Measurements from ENCODE around the gene ARMC6. TPM values are rescaled to one million over a fixed set of nuclear protein-coding genes. Genes with fewer than 3 reads are reported as not detected.

Gene ARMC6
- total RNA-seq, 4 donors from 2014 or later = 28.3 to 32.0 (median 28.7) TPM

GRCh38 chr19:19054939-19055440 is 21.6 kb downstream of the ARMC6 start:
- H3K27ac ChIP-seq = no peak overlapping the region
- H3K9me3 ChIP-seq = no peaks in the 10 kb centered on the region
- WGBS, 2 donors = 94 to 97% methylated on average over 7 to 9 of the region's 19 CpGs
- H3K36me3 ChIP-seq = peaks cover 28 to 98% (median 35%) of the 10 kb centered on the region in 3 donors
- H3K4me1 ChIP-seq = no peaks in the 10 kb centered on the region
- TF ChIP-seq CTCF (IDR thresholded peaks at IDR 0.05) (no peak), POLR2A (IDR thresholded peaks at IDR 0.05) (no peak)
- no peaks in the 10 kb centered on the region for H3K27me3 ChIP-seq
- no peak overlapping the region for H3K4me3 ChIP-seq
- no peak for DNase-seq
- intact Hi-C loops (cut with DNase I) = loop anchor here (5.0 kb wide), 1 partner anchor 77 kb away; no protein-coding TSS in a partner anchor

- no peak for DNase-seq
- no peak for TF ChIP-seq CTCF (IDR thresholded peaks at IDR 0.05)
- TF ChIP-seq POLR2A (IDR thresholded peaks at IDR 0.05) = no peak
- Histone ChIP-seq H3K4me3 (no peak overlapping the region), H3K9me3 (no peaks in the 10 kb centered on the region), H3K4me1 (no peaks in the 10 kb centered on the region), H3K36me3 (peaks cover 28 to 91% (median 35%) of the 10 kb centered on the region in 3 donors), H3K27me3 (no peaks in the 10 kb centered on the region), H3K27ac (no peak overlapping the region)
- 87 to 97% methylated on average over 4 to 6 of the region's 13 CpGs for WGBS, 2 donors
- intact Hi-C loops (cut with DNase I) = loop anchor here (5.0 kb wide), 1 partner anchor 77 kb away; no protein-coding TSS in a partner anchor
Observed at GRCh38 chr19:19055701-19056100, 22.3 kb downstream of the ARMC6 start.

- 80 to 100% methylated on average over 4 to 5 of the region's 9 CpGs for WGBS, 2 donors
- intact Hi-C loops (cut with DNase I) = loop anchor here (5.0 kb wide), 1 partner anchor 76 kb away; no protein-coding TSS in a partner anchor
- Histone ChIP-seq H3K27ac (no peak overlapping the region), H3K27me3 (no peaks in the 10 kb centered on the region), H3K36me3 (peaks cover 24 to 81% (median 35%) of the 10 kb centered on the region in 3 donors), H3K9me3 (no peaks in the 10 kb centered on the region), H3K4me1 (peaks cover 0 to 4% (median 0%) of the 10 kb centered on the region in 3 donors), H3K4me3 (no peak overlapping the region)
- no peak for DNase-seq
- no peak for TF ChIP-seq CTCF (IDR thresholded peaks at IDR 0.05)
Observed at GRCh38 chr19:19056636-19057275, 23.4 kb downstream of the ARMC6 start.

GRCh38 chr19:19057317-19057716 is 23.9 kb downstream of the ARMC6 start:
- no peak for TF ChIP-seq POLR2A (IDR thresholded peaks at IDR 0.05)
- TF ChIP-seq CTCF (IDR thresholded peaks at IDR 0.05) = no peak
- intact Hi-C loops (cut with DNase I) = loop anchor here (5.0 kb wide), 1 partner anchor 75 kb away; no protein-coding TSS in a partner anchor
- peaks cover 0 to 4% (median 0%) of the 10 kb centered on the region in 3 donors for H3K4me1 ChIP-seq

GRCh38 chr19:19057720-19058119 is 24.3 kb downstream of the ARMC6 start:
- 90% methylated on average over 5 of the region's 7 CpGs; no CpG with 5 or more reads in 1 of the 2 donors for WGBS, 2 donors
- H3K27ac ChIP-seq = no peak overlapping the region
- H3K9me3 ChIP-seq = no peaks in the 10 kb centered on the region
- peaks cover 24 to 71% (median 31%) of the 10 kb centered on the region in 3 donors for H3K36me3 ChIP-seq
- H3K27me3 ChIP-seq = no peaks in the 10 kb centered on the region
- intact Hi-C loops (cut with DNase I) = loop anchor here (5.0 kb wide), 1 partner anchor 75 kb away; no protein-coding TSS in a partner anchor
- DNase-seq = no peak
- peaks cover 0 to 6% (median 1%) of the 10 kb centered on the region in 3 donors for H3K4me1 ChIP-seq
- TF ChIP-seq POLR2A (IDR thresholded peaks at IDR 0.05) = no peak
- no peak for TF ChIP-seq CTCF (IDR thresholded peaks at IDR 0.05)
- H3K4me3 ChIP-seq = no peak overlapping the region

More at GRCh38 chr19:19057317-19057716, 23.9 kb downstream of the ARMC6 start:
- H3K27ac ChIP-seq = no peak overlapping the region
- no peak for DNase-seq
- no peak overlapping the region for H3K4me3 ChIP-seq
- WGBS, 2 donors = 100% methylated on average over 1 of the region's 13 CpGs; no CpG with 5 or more reads in 1 of the 2 donors
- H3K27me3 ChIP-seq = no peaks in the 10 kb centered on the region
- no peaks in the 10 kb centered on the region for H3K9me3 ChIP-seq
- peaks cover 24 to 75% (median 35%) of the 10 kb centered on the region in 3 donors for H3K36me3 ChIP-seq
